ENCODE data around the gene CTNND1.

Gene CTNND1

DNA sequence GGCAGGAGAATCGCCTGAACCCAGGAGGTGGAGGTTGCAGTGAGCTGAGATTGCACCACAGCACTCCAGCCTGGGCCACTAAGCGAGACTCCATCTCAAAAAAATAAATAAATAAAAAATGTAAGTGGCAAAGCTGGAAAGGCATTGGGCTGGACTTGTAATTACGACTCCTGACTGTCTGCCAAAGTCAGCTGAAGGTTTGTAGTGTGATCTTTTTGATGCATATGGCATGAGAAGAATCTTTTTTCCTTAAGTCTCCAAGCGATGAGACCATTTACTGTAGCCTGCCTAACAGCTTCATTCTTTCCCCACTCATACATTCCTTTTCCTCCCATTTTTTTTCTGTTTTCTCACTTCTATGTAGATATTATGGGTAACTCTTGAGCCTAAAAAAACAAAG is 24.8 kb downstream of the CTNND1 start:
- TF ChIP-seq SIN3A (IDR thresholded peaks at IDR 0.05; ENCODE audit: borderline replicate concordance, insufficient read depth, low read length) (no peak), FOXP2 (optimal IDR thresholded peaks at IDR 0.05; ENCODE audit: borderline replicate concordance, extremely low read depth, extremely low read length, insufficient read depth) (no peak), POLR2AphosphoS5 (IDR thresholded peaks at IDR 0.05; ENCODE audit: low read depth, low read length) (no peak), REST (IDR thresholded peaks at IDR 0.05; ENCODE audit: insufficient read depth in 1 of 2, low read depth in 2 of 2, low read length in 2 of 2) (no peak), TAF1 (IDR thresholded peaks at IDR 0.05; ENCODE audit: borderline replicate concordance, insufficient read depth, low read length) (no peak)

DNA sequence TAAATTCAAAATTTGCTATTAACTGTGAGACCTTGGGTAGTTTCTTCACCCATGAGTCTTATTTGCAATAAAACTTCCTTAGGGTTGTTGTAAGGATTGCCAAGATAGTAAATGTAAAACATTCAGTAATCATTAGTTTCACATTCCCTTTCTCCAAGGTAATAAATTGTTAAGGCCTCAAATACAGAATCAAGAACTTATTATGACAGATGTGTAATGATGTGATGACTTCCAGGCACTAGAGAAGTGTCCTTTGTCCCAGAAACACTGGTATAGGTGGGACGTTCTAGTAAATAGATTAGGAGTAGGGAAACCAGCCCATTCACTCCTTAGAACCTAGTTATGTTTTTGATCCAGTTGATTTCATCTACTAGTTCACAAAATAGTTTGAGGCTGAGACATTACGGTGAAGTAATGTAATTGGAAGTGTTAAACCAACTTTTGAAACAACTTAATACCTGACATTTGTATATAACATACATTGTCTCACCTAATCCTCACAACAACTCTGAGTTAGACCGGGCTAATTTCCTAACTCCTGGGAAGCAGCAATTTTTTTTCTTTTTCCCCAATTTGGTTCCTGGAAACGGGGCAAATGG is 25.5 kb downstream of the CTNND1 start:
- no peak for TF ChIP-seq TAF1 (IDR thresholded peaks at IDR 0.05; ENCODE audit: borderline replicate concordance, insufficient read depth, low read length)
- no peak for TF ChIP-seq SIN3A (IDR thresholded peaks at IDR 0.05; ENCODE audit: borderline replicate concordance, insufficient read depth, low read length)
- TF ChIP-seq POLR2AphosphoS5 (IDR thresholded peaks at IDR 0.05; ENCODE audit: low read depth, low read length): no peak
- no peak for TF ChIP-seq FOXP2 (optimal IDR thresholded peaks at IDR 0.05; ENCODE audit: borderline replicate concordance, extremely low read depth, extremely low read length, insufficient read depth)
- no peak for TF ChIP-seq REST (IDR thresholded peaks at IDR 0.05; ENCODE audit: insufficient read depth in 1 of 2, low read depth in 2 of 2, low read length in 2 of 2)

DNA sequence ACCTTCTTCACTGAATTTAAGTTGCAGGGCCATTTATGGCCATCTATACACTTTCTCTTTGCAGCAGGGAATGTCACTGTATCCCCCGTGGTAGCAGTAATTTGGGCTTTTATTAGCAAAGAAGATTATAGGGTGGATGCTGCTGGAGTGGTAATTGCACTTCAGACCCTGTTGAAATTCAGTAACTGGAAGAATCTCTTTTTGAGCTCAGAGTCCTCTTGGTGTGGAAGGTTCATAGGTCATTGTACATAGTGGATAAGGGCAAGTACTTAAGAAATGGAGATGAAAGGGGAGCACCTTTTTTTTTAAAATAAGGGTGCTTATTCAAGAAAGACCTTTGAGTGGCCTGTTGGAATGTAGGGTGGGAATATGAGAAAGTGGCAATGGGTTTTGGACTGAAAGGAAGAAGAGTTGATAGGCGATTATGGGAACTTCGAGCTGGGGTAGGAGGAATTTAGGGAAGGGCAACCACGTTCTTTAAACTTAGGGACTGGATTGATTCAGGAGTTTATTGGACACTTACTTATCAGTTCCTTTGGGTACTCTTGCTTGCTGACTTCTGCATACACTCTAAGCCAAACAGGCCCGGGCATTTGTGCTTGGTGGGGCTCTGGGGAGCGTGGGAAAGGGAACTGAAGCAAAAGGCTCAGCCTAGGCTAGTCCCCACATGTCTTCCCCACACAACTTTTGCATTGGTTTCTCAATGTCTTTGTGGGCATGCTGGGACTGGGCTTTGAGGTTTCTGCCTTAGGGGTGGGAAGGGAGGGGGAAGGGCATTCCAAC is 26.5 kb downstream of the CTNND1 start:
- TF ChIP-seq POLR2AphosphoS5 (IDR thresholded peaks at IDR 0.05; ENCODE audit: low read depth, low read length) (no peak), FOXP2 (optimal IDR thresholded peaks at IDR 0.05; ENCODE audit: borderline replicate concordance, extremely low read depth, extremely low read length, insufficient read depth) (no peak), TAF1 (IDR thresholded peaks at IDR 0.05; ENCODE audit: borderline replicate concordance, insufficient read depth, low read length) (no peak)

DNA sequence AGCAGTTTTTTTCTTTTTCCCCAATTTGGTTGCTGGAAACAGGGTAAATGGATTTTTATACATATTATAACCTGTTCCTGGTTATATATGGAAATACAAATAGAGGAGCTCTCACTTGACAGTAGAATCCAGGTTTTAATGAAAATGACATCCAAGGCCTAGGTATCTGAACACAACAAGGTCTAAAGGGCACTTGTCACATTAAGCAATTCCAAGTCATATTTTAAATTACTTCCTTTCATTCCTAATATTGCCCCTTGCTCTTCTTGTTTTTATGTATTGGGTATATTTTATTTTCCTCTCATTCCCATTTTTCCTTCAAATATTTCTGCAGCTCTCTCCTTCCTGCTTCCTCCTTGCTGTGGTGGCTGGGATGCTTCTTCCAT is 27.1 kb downstream of the CTNND1 start:
- TF ChIP-seq FOXP2 (optimal IDR thresholded peaks at IDR 0.05; ENCODE audit: borderline replicate concordance, extremely low read depth, extremely low read length, insufficient read depth) (no peak), POLR2AphosphoS5 (IDR thresholded peaks at IDR 0.05; ENCODE audit: low read depth, low read length) (no peak), SIN3A (IDR thresholded peaks at IDR 0.05; ENCODE audit: borderline replicate concordance, insufficient read depth, low read length) (no peak), REST (IDR thresholded peaks at IDR 0.05; ENCODE audit: insufficient read depth in 1 of 2, low read depth in 2 of 2, low read length in 2 of 2) (no peak), TAF1 (IDR thresholded peaks at IDR 0.05; ENCODE audit: borderline replicate concordance, insufficient read depth, low read length) (no peak)

DNA sequence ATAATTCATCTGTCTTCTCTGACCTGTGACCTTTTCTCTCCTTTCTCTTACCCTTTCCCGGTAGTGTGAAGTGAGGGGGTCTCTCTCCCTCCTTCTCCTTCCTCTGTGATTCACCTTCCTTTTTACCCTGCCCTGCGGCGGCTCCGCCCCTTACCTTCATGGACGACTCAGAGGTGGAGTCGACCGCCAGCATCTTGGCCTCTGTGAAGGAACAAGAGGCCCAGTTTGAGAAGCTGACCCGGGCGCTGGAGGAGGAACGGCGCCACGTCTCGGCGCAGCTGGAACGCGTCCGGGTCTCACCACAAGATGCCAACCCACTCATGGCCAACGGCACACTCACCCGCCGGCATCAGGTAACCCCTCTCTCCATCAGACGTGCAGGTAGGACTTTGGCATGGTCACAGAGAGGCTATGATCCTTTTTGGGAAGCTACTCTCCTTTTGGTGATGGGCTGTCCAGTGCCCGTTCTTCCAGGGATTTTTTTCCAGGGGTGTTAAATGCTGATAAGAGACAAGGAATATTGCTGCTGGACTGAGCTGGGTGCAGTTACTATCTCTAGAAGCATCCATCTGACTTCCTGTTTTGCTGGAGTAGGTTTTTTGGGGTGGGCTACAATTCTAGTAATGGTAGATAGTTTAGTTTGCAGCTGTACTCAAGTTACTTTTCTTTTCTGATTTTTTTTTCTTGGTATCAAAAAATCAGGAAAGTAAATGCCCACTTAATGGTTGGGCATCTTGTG is 29.9 kb downstream of the CTNND1 start:
- TF ChIP-seq SIN3A (IDR thresholded peaks at IDR 0.05; ENCODE audit: borderline replicate concordance, insufficient read depth, low read length) (no peak), REST (IDR thresholded peaks at IDR 0.05; ENCODE audit: insufficient read depth in 1 of 2, low read depth in 2 of 2, low read length in 2 of 2) (no peak), POLR2AphosphoS5 (IDR thresholded peaks at IDR 0.05; ENCODE audit: low read depth, low read length) (no peak), FOXP2 (optimal IDR thresholded peaks at IDR 0.05; ENCODE audit: borderline replicate concordance, extremely low read depth, extremely low read length, insufficient read depth) (no peak), TAF1 (IDR thresholded peaks at IDR 0.05; ENCODE audit: borderline replicate concordance, insufficient read depth, low read length) (no peak)

Measured in PFSK-1 (cell line).